GM10266 (cell line): ENCODE measurements around the gene MCOLN2.
"Not testable (repeated sequence)": the region's sequence is repeated elsewhere in the genome, so short reads cannot be mapped to it uniquely, and the experiment has no call there.

ENCODE experiments used
- DNase-seq: peaks from one replicate; pipeline ENCODE4 v3.0.0; 2012; ENCODE audit errors: extremely low spot score
- CTCF ChIP-seq: IDR thresholded peaks from 2 replicates; pipeline ENCODE4 v1.5.1; 2012; ENCODE audit warnings: mild to moderate bottlenecking, low read depth; ENCODE audit not compliant: control insufficient read depth, insufficient read depth; ENCODE audit errors: missing control alignments

Gene MCOLN2

GRCh38 chr1:85025940-85026339, 29.0 kb upstream of the MCOLN2 start:
- TF ChIP-seq CTCF = no peak
- DNase-seq = no peak

GRCh38 chr1:85024736-85025135, 27.8 kb upstream of the MCOLN2 start:
- DNase-seq = no peak
- no peak for TF ChIP-seq CTCF

- no peak for TF ChIP-seq CTCF
- DNase-seq = no peak
Measured at GRCh38 chr1:85022700-85023099, 25.8 kb upstream of the MCOLN2 start.

- DNase-seq = no peak
- no peak for TF ChIP-seq CTCF
Measured at GRCh38 chr1:85019994-85020393, 23.1 kb upstream of the MCOLN2 start.

- DNase-seq = no peak
- no peak for TF ChIP-seq CTCF
Measured at GRCh38 chr1:85015826-85016225, 18.9 kb upstream of the MCOLN2 start.

- not testable (repeated sequence) for DNase-seq
Measured at GRCh38 chr1:85005641-85006040, 8.7 kb upstream of the MCOLN2 start.

GRCh38 chr1:85001742-85002141, 4.8 kb upstream of the MCOLN2 start:
- no peak for DNase-seq
- no peak for TF ChIP-seq CTCF

- no peak for TF ChIP-seq CTCF
- DNase-seq = no peak
Measured at GRCh38 chr1:84998642-84999280, 1.8 kb upstream of the MCOLN2 start.
